ENCODE measurements around the gene DNAJB1. TPM values are rescaled to one million over a fixed set of nuclear protein-coding genes. Genes with fewer than 3 reads are reported as not detected.

Gene DNAJB1
- total and polyA plus RNA-seq, 10 of the 15 experiments (the other 5 are each of a cell fraction or from before 2014, with no cell fraction given), result 4.8 to 65.8 (median 34.9) TPM

GRCh38 chr19:14472202-14472938, 45.8 kb downstream of the DNAJB1 start:
- peak; percentile 86 for ATAC-seq
- in situ Hi-C loops (cut with MboI) (no loop called here), intact Hi-C loops (cut with micrococcal nuclease; ENCODE audit: unreplicated experiment) (loop anchor here (5.0 to 10.0 kb wide), 3 partner anchors 40 to 118 kb away; partner anchors contain the start of genes DDX39A and PKN1)
- no peak overlapping the region for H3K9ac ChIP-seq (ENCODE audit: control insufficient read depth, insufficient read depth, low read length)
- no peak overlapping the region for H2AFZ ChIP-seq (ENCODE audit: control insufficient read depth, low read depth, low read length)
- H3K4me3 ChIP-seq, result no peak overlapping the region
- H4K20me1 ChIP-seq (ENCODE audit: control insufficient read depth, insufficient read depth), result no peaks in the 10 kb centered on the region; the same call in 1 of the 2 replicates
- RAD21 ChIA-PET (ENCODE audit: unreplicated experiment), result interaction anchor here (0.7 to 1.4 kb wide), 3 partner anchors 40 to 111 kb away, joined by 3 to 4 read pairs (median 3); no protein-coding TSS in a partner anchor
- POLR2A ChIA-PET, result no interaction called here
- SMC1A ChIA-PET (ENCODE audit: uncharacterized antibody, unreplicated experiment), result interaction anchor here (0.7 to 0.8 kb wide), 2 partner anchors 40 to 111 kb away, joined by 3 read pairs; no protein-coding TSS in a partner anchor
- peaks cover 5 to 6% of the 10 kb centered on the region in 2 experiments; a peak in 3 of 4 replicates for H3K27me3 ChIP-seq (replicated peaks in 1 of 2; ENCODE audit: control insufficient read depth in 2 of 2, insufficient read depth in 2 of 2, low read length in 1 of 2)
- H3K9me3 ChIP-seq (replicated peaks; ENCODE audit: control insufficient read depth, insufficient read depth, low read length), result no peaks in the 10 kb centered on the region
- peaks cover 2 to 7% of the 10 kb centered on the region in 2 experiments; a peak in 3 of 4 replicates for H3K36me3 ChIP-seq (ENCODE audit: control insufficient read depth in 2 of 2, insufficient read depth in 2 of 2, low read length in 1 of 2)
- no peaks in the 10 kb centered on the region for H3K79me2 ChIP-seq (ENCODE audit: control insufficient read depth, insufficient read depth, low read length)
- no TSS peak for BruUV-seq (replicated peaks)
- H3K4me2 ChIP-seq (ENCODE audit: control insufficient read depth, insufficient read depth), result no peak overlapping the region
- no peak for FAIRE-seq
- no peak for DNase-seq (ENCODE audit: low read depth, low spot score)
- no peaks in the 10 kb centered on the region for H3K4me1 ChIP-seq (ENCODE audit: control insufficient read depth, insufficient read depth, low read length)
- 2% methylated on average over 54 of the region's 66 CpGs for WGBS (ENCODE audit: insufficient coverage, insufficient replicate concordance, low lambda C conversion rate, missing lambda C conversion rate)
- CTCF ChIA-PET, result interaction anchor here (0.6 to 2.0 kb wide), 16 partner anchors 8 to 1366 kb away, joined by 3 to 15 read pairs (median 3); partner anchors contain the start of gene PKN1
- no peak overlapping the region for H3K27ac ChIP-seq (ENCODE audit: control insufficient read depth, insufficient read depth)
- TF ChIP-seq RCOR1 (conservative IDR thresholded peaks at IDR 0.05; ENCODE audit: low read depth, low read length) (no peak), IRF4 (IDR thresholded peaks at IDR 0.05; ENCODE audit: low read depth, low read length) (no peak), ETV6 (conservative IDR thresholded peaks at IDR 0.05 in 1 of 2, IDR thresholded peaks at IDR 0.05 in 1 of 2; ENCODE audit: borderline replicate concordance in 1 of 2, low read depth in 1 of 2) (no peak), MLLT1 (IDR thresholded peaks at IDR 0.05) (no peak), SREBF2 (IDR thresholded peaks at IDR 0.05; ENCODE audit: low read length) (no peak), ZBTB33 (IDR thresholded peaks at IDR 0.05) (peak; percentile 95; the same call in 1 of the 2 replicates), TCF7 (IDR thresholded peaks at IDR 0.05; ENCODE audit: borderline replicate concordance) (no peak), ZNF384 (IDR thresholded peaks at IDR 0.05; ENCODE audit: borderline replicate concordance, low read depth, low read length) (no peak), PML (IDR thresholded peaks at IDR 0.05; ENCODE audit: low read length) (no peak), TARDBP (IDR thresholded peaks at IDR 0.05; ENCODE audit: borderline replicate concordance) (no peak), PAX8 (IDR thresholded peaks at IDR 0.05) (no peak), MYB (IDR thresholded peaks at IDR 0.05; ENCODE audit: borderline replicate concordance, low read depth, low read length) (no peak), HDAC6 (IDR thresholded peaks at IDR 0.05; ENCODE audit: unreplicated experiment) (peak; percentile 33)
- TF ChIP-seq, protein P1, sequence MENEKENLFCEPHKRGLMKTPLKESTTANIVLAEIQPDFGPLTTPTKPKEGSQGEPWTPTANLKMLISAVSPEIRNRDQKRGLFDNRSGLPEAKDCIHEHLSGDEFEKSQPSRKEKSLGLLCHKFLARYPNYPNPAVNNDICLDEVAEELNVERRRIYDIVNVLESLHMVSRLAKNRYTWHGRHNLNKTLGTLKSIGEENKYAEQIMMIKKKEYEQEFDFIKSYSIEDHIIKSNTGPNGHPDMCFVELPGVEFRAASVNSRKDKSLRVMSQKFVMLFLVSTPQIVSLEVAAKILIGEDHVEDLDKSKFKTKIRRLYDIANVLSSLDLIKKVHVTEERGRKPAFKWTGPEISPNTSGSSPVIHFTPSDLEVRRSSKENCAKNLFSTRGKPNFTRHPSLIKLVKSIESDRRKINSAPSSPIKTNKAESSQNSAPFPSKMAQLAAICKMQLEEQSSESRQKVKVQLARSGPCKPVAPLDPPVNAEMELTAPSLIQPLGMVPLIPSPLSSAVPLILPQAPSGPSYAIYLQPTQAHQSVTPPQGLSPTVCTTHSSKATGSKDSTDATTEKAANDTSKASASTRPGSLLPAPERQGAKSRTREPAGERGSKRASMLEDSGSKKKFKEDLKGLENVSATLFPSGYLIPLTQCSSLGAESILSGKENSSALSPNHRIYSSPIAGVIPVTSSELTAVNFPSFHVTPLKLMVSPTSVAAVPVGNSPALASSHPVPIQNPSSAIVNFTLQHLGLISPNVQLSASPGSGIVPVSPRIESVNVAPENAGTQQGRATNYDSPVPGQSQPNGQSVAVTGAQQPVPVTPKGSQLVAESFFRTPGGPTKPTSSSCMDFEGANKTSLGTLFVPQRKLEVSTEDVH (IDR thresholded peaks at IDR 0.05; ENCODE audit: low read depth, partially characterized antibody), result no peak
- TF ChIP-seq, protein P2, sequence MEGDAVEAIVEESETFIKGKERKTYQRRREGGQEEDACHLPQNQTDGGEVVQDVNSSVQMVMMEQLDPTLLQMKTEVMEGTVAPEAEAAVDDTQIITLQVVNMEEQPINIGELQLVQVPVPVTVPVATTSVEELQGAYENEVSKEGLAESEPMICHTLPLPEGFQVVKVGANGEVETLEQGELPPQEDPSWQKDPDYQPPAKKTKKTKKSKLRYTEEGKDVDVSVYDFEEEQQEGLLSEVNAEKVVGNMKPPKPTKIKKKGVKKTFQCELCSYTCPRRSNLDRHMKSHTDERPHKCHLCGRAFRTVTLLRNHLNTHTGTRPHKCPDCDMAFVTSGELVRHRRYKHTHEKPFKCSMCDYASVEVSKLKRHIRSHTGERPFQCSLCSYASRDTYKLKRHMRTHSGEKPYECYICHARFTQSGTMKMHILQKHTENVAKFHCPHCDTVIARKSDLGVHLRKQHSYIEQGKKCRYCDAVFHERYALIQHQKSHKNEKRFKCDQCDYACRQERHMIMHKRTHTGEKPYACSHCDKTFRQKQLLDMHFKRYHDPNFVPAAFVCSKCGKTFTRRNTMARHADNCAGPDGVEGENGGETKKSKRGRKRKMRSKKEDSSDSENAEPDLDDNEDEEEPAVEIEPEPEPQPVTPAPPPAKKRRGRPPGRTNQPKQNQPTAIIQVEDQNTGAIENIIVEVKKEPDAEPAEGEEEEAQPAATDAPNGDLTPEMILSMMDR (IDR thresholded peaks at IDR 0.05 in 2 of 3, conservative IDR thresholded peaks at IDR 0.05 in 1 of 3; ENCODE audit: control insufficient read depth in 2 of 3, extremely low read depth in 1 of 3, insufficient read depth in 1 of 3, low read depth in 3 of 3, low read length in 3 of 3), result peak; percentile 77 to 99 (median 80)
